Fibroblast of skin of left quadriceps (primary cell): ENCODE data around the gene FAM174C.
"Not testable (repeated sequence)": the region's sequence is repeated elsewhere in the genome, so short reads cannot be mapped to it uniquely, and the experiment has no call there.

Source experiments
- DNase-seq, 2 experiments: peaks; one replicate each; pipeline ENCODE4 v3.0.0-alpha.2; 2013; ENCODE audit warnings: low read depth in 2 of 2

Gene FAM174C

GRCh38 chr19:1300744-1301490 is 25.6 kb downstream of the FAM174C start:
- DNase-seq: no peak

DNA sequence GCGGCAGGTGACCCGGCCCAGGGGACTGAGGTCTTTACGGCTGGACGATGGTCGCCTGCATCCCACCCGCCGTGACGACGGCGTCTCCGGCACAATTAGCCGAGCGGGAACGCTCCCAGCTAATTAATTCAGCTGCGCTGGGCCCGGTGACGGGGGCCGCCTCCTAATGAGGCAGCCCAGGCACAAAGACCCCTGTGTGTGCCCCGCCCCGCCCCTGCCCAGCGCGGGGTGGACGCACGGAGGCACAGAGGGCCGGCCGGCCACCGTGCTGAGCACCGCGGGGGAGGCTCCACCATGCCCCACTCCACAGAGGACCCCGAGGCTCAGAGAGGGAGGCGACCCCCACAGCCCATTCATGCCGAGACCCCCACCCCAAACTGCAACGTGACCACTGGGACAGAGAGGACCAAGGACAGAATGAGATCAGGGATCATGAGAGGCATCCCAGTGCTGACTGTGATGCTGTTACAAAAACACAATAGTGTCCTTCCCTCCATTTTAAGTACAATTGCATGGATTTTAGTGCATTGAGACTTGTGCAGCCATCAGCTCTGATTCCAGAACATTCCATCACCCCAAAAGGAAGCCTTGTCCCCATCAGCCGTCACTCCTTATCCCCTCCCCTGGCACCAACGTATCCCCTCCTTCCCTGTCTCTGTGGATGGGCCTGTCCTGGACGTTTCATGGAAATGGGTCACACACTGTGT is 27.4 kb downstream of the FAM174C start:
- no peak for DNase-seq

DNA sequence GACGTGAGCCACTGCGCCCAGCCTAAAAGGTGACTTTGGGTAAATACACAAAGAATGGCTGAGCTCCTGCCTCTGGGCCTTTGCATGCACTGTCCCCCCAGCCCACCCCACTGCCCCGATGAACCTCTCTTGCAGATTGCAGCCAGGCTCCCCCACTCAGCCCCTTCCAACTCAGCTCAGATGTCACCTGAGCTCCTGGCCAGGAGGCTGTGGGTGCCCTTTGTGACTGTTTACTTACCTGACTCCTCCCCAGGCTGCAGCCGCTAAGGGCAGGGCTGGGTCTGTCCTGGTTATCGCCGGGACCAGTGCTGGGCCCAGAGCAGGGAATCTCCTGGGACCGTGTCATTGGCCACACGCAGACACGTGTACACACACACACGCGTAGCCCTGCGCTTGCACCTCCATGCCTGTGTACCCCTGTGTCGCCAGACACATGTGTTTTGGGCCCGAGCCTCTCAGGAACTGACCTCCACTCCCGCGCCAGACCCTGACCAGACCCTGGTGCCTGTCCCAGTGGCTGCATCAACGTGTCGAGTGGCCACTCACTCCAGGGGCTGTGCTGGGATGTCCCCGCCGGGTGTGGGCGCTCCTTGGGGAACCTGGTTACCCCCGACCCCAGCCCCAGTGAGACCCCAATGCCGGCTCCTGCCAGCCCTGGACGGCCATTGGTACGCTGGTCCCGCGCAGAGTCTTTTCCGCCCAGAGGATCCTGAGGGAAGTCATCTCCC is 29.0 kb downstream of the FAM174C start:
- no peak for DNase-seq

DNA sequence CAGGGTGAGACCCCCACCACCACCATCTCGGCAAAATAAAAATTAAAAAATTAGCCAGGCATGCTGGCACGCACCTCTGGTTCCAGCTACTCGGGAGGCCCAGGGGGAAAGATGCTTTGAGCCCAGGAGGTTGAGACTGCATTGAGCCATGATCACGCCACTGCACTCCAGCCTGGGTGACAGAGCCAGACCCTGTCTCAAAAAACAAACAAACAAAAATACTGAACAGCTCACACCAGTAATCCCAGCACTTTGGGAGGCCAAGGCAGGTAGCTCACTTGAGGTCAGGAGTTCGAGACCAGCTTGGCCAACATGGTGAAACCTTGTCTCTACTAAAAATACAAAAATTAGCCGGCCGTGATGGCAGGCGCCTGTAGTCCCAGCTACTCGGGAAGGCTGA is 30.0 kb downstream of the FAM174C start:
- DNase-seq: not testable (repeated sequence)

DNA sequence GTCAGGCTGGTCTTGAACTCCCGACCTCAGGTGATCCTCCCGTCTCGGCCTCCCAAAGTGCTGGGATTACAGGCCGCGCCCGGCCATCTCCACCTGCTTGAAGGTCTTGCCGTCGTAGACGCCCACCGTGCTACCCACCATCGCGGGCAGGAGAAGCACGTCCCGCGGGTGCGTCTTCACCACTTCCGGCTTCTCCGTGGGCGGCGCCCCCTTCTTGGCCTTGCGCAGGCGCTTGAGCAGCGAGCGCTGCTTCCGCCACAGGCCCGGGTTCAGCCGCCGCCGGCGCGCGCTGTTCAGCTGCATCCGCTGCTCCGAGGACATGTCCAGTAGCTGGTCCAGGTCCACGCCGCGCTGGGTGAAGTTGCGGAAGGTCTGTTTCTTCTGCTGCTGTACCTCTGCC is 32.0 kb downstream of the FAM174C start:
- no peak for DNase-seq

DNA sequence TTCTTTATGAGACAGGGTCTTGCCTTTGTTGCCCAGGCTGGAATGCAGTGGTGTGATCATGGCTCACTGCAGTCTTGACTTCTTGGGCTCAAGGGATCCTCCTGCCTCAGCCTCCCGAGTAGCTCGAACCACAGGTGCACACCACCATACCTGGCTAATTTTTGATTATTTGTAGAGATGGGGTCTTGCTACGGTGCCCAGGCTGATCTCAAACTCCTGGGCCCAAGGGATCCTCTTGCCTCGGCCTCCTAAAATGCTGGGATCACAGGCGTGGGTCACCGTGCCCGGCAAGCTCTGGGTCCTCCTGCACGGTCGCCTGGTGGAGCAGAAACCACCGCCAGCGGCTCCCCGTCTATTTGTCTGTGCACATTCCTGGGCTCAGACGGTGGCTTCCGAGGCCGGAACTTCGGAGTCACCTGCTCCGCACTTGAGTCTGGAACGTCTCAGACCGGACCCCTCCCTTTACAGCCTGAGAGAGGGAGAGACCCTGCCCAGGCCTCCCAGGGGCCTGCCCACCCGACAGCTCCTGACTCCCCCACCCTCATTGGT is 32.5 kb downstream of the FAM174C start:
- DNase-seq: no peak

DNA sequence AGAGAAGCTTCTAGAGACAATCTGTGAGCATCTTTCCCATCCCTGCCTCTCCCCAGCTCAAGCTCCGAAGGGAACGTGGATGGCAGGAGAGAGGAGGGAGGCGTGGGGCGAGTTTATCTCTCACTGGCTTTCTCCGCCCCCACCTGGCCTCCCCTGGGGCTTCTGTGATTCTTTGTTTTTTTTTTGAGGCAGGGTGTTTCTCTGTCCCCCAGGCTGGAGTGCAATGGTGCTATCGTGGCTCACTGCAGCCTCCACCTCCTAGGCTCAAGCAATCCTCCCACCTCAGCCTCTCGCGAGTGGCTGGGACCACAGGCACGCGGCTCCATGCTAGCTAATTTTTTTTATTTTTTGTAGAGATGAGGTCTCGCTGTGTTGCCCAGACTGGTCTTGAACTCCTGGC is 33.4 kb downstream of the FAM174C start:
- no peak for DNase-seq

DNA sequence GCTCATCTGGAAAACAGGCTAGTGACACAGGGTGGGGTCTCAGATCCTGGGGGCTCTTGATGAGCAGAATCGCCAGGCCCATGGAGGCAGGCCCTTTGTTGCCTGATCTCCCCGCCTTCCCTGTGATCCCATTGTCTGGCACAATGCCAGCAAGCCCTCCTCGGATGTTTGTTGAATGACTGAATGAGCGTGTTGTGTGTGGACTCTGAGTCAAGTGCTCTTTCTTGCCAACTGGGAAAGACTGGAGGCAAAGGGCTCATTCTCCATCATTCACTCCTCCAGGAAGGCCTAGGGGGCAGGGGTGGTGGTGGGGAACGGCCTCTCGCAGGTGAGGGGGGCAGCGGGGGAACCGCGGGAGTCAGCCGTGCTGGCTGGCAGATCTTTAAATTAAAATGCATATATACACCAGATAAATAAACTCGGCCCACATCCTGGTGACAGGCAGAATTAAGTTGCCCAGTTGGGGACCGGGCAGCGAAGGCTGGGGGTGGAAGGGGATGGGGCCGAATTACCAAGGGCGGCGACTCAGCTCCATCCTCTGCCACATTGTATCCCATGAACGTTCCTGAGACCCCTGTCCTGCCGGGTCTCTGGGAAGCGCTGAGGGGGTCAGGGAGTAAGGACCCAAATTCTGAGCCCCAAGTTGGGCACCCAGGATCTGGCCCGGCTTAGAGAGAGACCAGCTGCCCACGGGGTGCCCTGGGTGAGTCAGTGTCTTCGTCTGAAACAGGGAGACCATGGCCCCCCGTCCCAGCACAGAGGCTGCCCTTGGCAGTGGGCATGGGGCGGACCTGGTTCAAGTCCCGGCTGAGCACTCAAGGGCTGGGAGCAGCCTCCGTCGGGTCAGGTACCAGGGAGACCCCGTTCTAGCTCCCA is 34.9 kb downstream of the FAM174C start:
- DNase-seq: no peak

GRCh38 chr19:1310853-1311180 is 35.5 kb downstream of the FAM174C start:
- DNase-seq: no peak

DNA sequence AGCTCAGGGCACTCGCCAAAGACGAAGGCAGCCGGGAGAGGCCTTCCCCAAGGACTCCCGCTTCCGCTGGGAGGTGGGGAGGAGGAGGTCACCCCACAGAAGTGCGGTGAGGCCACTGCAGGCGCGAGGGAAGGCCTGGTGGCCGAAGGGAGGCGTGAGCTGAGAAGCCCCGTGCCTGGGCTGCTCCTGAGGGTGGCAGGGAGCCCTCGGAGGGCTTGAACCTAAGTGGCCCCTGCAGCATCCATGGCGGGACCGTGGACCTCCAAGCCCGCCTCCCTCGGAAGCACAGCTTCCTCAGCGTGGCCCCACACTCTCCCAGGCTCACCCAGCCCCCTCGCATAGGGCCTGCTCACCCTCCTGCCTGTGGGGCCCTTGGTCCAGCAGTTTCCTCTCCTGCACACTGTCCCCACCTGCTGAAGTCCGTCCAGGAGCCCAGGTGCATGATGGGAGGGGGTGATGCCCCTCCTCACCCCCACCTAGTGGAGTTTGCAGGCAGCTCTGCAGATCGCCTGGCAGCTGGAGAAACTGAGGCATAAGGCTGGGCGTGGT is 36.3 kb downstream of the FAM174C start:
- no peak for DNase-seq

DNA sequence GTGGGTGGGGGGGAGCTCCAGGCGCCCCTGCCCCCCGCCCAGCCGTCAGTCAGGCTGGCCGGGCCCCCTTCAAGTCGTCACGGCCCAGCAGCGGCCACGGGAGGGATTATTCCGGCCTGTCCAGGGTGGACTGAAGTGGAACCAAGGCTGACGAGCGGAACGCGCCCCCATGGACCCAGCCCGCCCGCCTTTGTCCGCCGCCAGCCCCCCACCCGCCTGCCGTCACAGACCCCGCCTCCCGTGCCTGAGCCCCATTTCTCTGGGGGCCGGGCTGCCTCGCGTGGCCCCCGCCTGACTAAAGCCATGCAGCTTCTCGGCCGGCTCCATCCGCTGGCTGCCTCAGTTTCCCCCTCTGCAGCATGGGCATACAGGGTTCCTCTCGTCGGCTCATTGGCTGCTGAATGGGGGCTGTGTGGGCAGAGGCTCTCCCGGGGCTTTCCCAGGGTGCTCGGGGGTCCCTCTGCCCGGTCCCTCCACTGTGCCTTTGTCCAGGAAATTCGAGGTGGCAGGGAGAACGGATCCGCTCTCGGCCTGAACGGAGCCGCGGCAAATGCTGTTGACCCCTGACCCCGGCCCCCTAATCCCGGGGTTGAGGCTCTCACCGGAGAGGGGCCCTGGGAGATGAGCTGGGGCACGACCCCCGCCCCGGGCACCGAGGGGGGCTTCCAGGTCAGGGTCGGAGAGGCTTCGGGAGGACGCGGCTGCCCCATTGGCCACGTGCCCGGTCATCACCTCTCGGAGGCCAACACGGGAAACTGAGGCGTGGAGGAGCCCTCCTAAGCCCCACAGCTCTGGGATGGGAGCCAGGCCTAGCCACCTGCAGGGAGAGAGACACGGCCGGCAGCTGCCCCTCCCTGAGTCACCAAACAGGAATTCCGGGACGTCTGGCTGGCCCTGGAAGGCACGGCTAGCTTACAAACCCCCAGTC is 37.7 kb downstream of the FAM174C start:
- DNase-seq: peak in 1 of 2 experiments; percentile 9

DNA sequence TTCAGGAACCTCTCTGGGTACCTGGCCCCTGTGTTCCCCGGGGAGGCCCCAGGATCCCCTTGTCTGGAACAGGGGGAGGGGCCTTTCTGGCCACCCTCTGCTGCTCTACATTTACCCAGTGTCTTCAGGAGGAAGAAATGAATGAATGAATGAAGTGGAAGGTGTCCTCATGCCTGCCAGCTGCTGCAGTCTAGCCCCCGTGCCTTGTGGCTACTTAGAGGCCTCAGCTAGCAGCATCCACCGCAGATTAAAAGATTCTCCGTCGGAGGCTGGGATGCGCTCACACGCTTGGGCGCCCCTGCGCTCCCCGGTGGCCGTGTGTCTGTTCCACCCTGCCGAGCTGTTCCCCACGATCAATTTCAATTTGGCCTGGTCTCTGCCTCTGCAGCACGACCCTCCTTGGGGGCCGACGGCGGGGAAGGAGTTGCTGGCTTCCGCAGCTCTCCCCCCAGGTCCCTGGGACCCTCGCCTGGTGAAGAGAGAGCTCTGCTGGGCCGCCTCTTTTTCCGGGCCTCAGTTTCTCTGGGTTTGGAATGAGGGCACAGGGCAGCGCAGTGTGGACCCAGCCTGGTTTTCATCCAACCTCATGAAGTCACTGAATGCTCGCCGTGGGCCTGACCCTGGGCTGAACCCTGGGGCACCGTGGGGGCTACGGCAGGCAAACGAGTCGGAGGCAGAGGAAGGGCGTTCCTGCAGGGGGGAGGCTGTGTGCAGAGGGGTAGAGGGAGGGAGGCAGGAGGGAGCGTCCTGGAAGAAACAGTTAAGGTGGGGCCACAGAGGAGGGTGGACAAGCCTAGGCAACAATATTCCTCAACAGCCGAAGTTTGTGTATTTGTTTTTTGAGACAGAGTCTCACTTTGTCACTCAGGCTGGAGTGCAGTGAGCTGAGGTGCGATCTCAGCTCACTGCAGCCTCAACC is 38.6 kb downstream of the FAM174C start:
- no peak for DNase-seq

DNA sequence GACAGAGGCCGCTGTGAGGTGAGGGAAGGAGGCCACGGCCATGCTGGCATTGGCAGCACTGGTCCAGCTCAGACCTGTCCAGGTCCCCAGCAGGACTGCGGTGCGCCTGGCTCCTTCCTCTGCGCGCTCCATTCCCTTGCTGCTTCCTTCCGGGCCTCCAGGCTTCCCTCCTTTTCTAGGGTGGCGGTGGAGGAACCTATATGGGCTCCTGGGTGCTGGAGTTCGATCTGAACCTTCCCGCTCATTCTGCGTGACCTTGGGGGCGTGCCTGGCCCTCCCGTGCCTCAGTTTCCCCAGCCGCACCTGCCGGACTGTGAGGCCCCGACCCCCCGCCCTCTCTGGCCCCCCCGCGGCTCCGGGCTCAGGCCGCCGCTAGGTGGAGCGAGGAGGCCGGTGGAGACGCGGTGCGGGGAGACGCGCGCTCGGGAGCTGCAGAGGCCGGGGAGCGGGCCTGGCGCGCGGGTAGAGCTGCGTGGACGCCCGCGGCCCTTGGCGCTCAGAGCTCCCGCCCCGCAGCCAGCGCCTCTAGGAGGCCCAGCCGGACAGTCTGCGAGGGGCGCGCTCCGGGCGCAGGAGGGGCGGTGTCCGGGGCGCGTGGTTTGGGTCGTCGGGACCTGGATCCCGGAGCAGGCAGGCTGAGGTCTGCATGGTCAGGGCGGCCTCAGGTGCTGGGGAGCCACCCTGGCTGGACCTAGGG is 40.3 kb downstream of the FAM174C start:
- peak in 1 of 2 experiments; percentile 4 for DNase-seq

DNA sequence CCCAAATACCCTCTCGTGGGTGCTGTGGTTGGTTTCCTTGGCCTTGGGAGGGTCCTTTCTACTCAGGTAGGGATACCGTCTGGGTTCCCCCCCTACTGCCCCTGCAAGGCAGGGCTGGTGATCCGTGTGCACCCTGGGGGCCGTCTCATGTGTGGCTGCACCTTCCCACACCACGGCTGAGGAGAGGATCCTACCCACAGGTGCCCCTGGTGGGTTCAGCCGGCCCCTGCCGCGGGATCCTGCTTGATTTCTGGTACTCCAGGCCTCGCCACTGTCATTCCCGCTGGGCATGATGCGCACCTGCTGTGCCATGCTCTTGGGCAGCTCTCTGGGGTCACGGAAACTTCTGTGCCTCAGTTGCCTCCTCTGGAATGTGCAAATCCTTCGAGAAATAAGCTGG is 41.1 kb downstream of the FAM174C start:
- no peak for DNase-seq

- DNase-seq: no peak
These were observed 42.1 kb downstream of the FAM174C start for GRCh38 chr19:1317274-1318003.

DNA sequence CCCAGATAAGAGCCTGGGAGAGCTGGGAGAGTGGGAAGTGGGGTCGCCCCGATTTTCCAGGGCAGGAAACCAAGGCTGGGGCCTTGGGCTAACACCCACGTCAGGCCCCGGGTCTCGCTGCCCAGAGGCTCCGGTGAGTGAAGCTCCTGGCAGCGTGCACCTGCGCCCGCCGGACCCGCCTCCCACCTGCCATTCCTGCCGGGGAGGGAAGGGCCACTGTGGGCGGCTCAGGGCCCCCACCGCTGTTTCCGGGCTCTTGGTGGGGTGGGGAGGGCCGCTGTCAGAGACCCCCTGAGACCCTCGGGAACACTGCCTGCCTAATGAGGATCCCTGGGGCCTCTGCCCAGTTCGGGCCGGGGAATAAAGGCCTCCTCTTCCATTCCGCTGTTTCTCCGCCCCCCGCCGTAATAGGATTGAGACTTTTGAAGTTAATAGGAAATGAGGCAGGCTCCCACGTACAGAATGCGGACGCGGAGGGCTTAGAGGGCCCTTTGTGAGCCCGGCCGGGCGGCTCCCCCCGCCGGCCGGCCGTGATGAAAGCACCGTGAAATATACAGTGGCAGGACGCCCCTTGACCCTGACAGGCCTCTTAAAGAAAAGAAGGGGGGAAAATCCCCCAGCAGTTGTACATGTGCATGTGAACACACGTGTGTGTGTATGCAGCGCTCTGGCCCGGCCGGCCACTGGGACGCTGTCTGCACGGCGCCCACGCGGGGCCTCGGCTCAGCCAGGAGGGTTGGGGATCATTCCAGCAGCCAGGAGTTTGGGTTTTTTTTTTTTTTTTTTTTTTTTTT is 43.5 kb downstream of the FAM174C start:
- no peak for DNase-seq

DNA sequence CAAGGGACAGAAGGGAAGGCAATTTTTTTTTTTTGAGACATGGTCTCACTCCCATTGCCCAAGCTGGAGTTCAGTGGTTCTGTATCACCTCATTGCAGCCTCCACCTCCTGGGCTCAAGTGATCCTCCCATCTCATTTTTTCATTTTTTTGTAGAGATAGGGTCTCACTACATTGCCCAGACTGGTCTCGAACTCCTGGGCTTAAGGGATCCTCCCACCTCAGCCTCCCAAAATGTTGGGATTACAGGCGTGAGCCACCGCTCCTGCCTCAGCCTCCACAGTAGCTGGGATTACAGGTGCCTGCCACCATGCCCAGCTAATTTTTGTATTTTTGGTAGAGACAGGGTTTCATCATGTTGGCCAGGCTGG is 44.9 kb downstream of the FAM174C start:
- DNase-seq: not testable (repeated sequence)
